Adrenal gland (tissue), 12 donors: ENCODE measurements around the gene OLFM1. TPM values are rescaled to one million over a fixed set of nuclear protein-coding genes. Genes with fewer than 3 reads are reported as not detected.

Experiments
- DNase-seq, 7 donors: peaks; one replicate each; pipeline ENCODE4 v3.0.0-alpha.2; 2019 to 2020
- H3K27ac ChIP-seq, 5 donors: fragments of 200-600 bp; sonication (generic) in 4 of 5; 1 replicate in 3 of 5; 2 replicates in 2 of 5; pipeline versions ENCODE4 v1.5.1 to v1.8.0; 2016 to 2020; ENCODE audit warnings: mild to moderate bottlenecking in 1 of 5
- H3K27me3 ChIP-seq: fragments of 200-600 bp; 2 replicates; pipeline ENCODE4 v1.8.0; 2021
- H3K36me3 ChIP-seq, 2 donors: fragments of 200-600 bp; replicated peaks in 1 of 2; 1 replicate in 1 of 2; 2 replicates in 1 of 2; pipeline versions ENCODE4 v1.5.1 to v1.8.0; 2018 to 2022
- H3K4me1 ChIP-seq, 2 donors: fragments of 200-600 bp; replicated peaks in 1 of 2; 1 replicate in 1 of 2; 2 replicates in 1 of 2; pipeline versions ENCODE4 v1.5.1 to v1.8.0; 2018 to 2021
- H3K4me3 ChIP-seq, 4 donors: fragments of 200-600 bp; sonication (generic) in 3 of 4; one replicate each; pipeline ENCODE4 v1.5.1; 2016 to 2018
- H3K9me3 ChIP-seq, 3 donors: fragments of 200-600 bp; sonication (generic) in 1 of 3; replicated peaks in 1 of 3; 1 replicate in 2 of 3; 2 replicates in 1 of 3; pipeline versions ENCODE4 v1.5.1 to v1.8.0; 2016 to 2021
- POLR2A ChIP-seq, 2 donors: fragments of 450-650 bp; IDR thresholded peaks; one replicate each; pipeline ENCODE4 v1.6.1; 2017; ENCODE audit warnings: antibody characterized with exemption in 2 of 2, mild to moderate bottlenecking in 2 of 2, moderate library complexity in 1 of 2
- WGBS, 4 donors: extraction: QIAGEN DNeasy Blood & Tissue Kit in 2 of 4; methylation state at CpG; one replicate each; pipeline versions ENCODE4 v1.1.5 to v1.1.7; 2013 to 2017; 5-methylcytosine and 5-hydroxymethylcytosine counted together
- intact Hi-C, 2 donors: fragments of 100-400 bp; cut with DNase I; formaldehyde crosslinking; loops; one replicate each; pipeline versions ENCODE4 v1.14.1 to v1.15.0; 2022 to 2023
- polyA plus RNA-seq, 3 donors: library from polyadenylated mRNA; stranded (reverse); fragments of 200-250 nt in 2 of 3; fragments of 350-450 nt in 1 of 3; fragmentation: Illumina TruSeq in 1 of 3; extraction: RNeasy Lipid Tissue Mini Kit (QIAGEN cat#74804) in 1 of 3; gene quantifications; one replicate each; pipeline ENCODE4 v1.2.3, GENCODE V29; 2013 to 2014
- total RNA-seq, 9 donors: library from RNA; depleted of rRNA in 4 of 9; stranded (reverse); fragments of >200 nt in 4 of 9; fragments of 120-200 nt in 1 of 9; fragmentation: NEBNext Ultra II Directional in 1 of 9; extraction: Animal tissue kit (Norgen Biotek cat#: 25700) in 1 of 9; gene quantifications; one replicate each; pipeline versions ENCODE4 v1.1.0 to v1.2.4, GENCODE V29; 2013 to 2023
- TF ChIP-seq, protein P1 (sequence below), 6 experiments: fragments of 450-650 bp in 4 of 6; fragments of 200-600 bp in 2 of 6; sonication (generic) in 1 of 6; IDR thresholded peaks; 1 replicate in 5 of 6; 2 replicates in 1 of 6; pipeline versions ENCODE4 v1.5.1 to v1.8.0; 2016 to 2021; ENCODE audit warnings: antibody characterized with exemption in 6 of 6, mild to moderate bottlenecking in 2 of 6, moderate library complexity in 1 of 6
- donor health status: healthy with polysubstance abuse.
- donor health status: Bipolar disorder and iron deficiency.
- donor health status: DM: yes; HTN: yes; CAD: no.
- donor health status: DM: no; HTN: no; CAD: no.
- donor health status: DM: no; HTN: no; CAD: no.
- donor health status: DM: yes; HTN: yes; CAD: no.

OLFM1 gene
- total and polyA plus RNA-seq, 12 donors = 2.5 to 48.0 (median 28.0) TPM

GRCh38 chr9:135088979-135089847, 1.7 kb downstream of the OLFM1 start:
- Histone ChIP-seq H3K4me1 (peaks cover 4 to 27% of the 10 kb centered on the region in 2 donors), H3K4me3 (peak overlapping the region in 1 of 4 donors; percentile 53), H3K27me3 (peaks cover 23% of the 10 kb centered on the region), H3K9me3 (no peaks in the 10 kb centered on the region), H3K36me3 (no peaks in the 10 kb centered on the region), H3K27ac (no peak overlapping the region)
- no peak for TF ChIP-seq POLR2A (IDR thresholded peaks at IDR 0.05)
- TF ChIP-seq, protein P1, sequence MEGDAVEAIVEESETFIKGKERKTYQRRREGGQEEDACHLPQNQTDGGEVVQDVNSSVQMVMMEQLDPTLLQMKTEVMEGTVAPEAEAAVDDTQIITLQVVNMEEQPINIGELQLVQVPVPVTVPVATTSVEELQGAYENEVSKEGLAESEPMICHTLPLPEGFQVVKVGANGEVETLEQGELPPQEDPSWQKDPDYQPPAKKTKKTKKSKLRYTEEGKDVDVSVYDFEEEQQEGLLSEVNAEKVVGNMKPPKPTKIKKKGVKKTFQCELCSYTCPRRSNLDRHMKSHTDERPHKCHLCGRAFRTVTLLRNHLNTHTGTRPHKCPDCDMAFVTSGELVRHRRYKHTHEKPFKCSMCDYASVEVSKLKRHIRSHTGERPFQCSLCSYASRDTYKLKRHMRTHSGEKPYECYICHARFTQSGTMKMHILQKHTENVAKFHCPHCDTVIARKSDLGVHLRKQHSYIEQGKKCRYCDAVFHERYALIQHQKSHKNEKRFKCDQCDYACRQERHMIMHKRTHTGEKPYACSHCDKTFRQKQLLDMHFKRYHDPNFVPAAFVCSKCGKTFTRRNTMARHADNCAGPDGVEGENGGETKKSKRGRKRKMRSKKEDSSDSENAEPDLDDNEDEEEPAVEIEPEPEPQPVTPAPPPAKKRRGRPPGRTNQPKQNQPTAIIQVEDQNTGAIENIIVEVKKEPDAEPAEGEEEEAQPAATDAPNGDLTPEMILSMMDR (IDR thresholded peaks at IDR 0.05) = no peak
- no peak for DNase-seq
- 49 to 54% (median 53%) methylated on average over 27 to 35 of the region's 35 CpGs for WGBS, 4 donors
- intact Hi-C loops = loop anchor here in 1 of 2 donors (5.0 kb wide), 2 partner anchors 253 to 323 kb away; no protein-coding TSS in a partner anchor

DNA sequence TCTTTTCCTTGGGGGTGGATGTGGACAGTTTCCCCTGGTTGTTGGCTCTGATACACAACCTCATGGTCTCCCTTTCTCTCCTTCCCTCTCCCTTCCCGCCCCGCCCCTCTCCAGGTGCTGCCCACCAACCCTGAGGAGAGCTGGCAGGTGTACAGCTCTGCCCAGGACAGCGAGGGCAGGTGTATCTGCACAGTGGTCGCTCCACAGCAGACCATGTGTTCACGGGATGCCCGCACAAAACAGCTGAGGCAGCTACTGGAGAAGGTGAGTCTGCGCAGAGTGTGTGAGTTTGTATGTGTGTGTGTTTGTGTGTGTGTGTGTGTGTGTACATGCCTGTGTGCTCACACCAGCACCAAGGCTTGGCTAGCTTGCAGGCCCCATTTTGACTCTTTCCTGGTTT, 2.6 kb downstream of the OLFM1 start:
- H3K27me3 ChIP-seq = peaks cover 23% of the 10 kb centered on the region
- no peak for DNase-seq
- intact Hi-C loops = no loop called here
- WGBS, 4 donors = 90 to 100% (median 95%) methylated on average over 2 to 7 of the region's 7 CpGs
- no peak overlapping the region for H3K27ac ChIP-seq
- H3K9me3 ChIP-seq = no peaks in the 10 kb centered on the region
- H3K4me3 ChIP-seq = no peak overlapping the region
- H3K4me1 ChIP-seq = peaks cover 4 to 27% of the 10 kb centered on the region in 2 donors
- no peaks in the 10 kb centered on the region for H3K36me3 ChIP-seq
- no peak for TF ChIP-seq POLR2A (IDR thresholded peaks at IDR 0.05)
- TF ChIP-seq, protein P1 (IDR thresholded peaks at IDR 0.05) = no peak

DNA sequence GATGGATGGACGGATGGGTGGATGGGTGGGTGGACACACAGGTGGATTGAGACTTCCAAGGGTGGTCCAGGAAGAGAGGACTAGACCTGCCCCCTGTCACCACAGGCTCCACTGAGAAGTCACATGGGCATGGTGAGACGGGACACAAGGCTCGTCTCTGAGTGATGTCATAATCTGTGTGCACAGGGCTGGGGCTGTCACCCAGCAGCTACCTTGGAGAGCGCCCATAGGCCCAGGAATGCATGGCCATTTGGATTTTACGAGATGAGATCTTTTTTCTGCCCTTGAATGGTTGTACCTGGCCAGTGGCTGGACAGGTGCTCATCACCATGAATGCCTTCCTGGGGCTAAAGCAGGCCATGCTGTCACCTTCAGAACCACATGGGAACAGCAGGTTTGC, 3.1 kb downstream of the OLFM1 start:
- TF ChIP-seq, protein P1 (IDR thresholded peaks at IDR 0.05) = no peak
- H3K36me3 ChIP-seq = no peaks in the 10 kb centered on the region
- WGBS, 4 donors = 73 to 92% (median 79%) methylated on average over 3 to 5 of the region's 5 CpGs
- no peaks in the 10 kb centered on the region for H3K9me3 ChIP-seq
- no peak overlapping the region for H3K4me3 ChIP-seq
- H3K27me3 ChIP-seq = peaks cover 23% of the 10 kb centered on the region
- peaks cover 4 to 25% of the 10 kb centered on the region in 2 donors for H3K4me1 ChIP-seq
- no peak for DNase-seq
- no peak overlapping the region for H3K27ac ChIP-seq
- intact Hi-C loops = no loop called here

DNA sequence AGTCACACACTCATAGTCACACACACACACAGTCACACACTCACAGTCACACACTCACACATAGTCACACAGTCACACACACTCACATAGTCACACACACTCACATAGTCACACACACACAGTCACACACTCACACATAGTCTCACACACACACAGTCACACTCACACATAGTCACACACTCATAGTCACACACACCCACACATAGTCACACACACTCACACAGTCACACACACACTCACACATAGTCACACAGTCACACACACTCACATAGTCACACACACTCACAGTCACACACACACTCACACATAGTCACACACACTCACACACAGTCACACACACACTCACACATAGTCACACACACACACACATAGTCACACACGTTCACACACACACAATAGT, 4.1 kb downstream of the OLFM1 start:
- intact Hi-C loops = no loop called here
- DNase-seq = no peak
- Histone ChIP-seq H3K27me3 (peaks cover 23% of the 10 kb centered on the region), H3K4me1 (peaks cover 4 to 17% of the 10 kb centered on the region in 2 donors), H3K36me3 (no peaks in the 10 kb centered on the region), H3K27ac (no peak overlapping the region), H3K9me3 (no peaks in the 10 kb centered on the region), H3K4me3 (no peak overlapping the region)
- TF ChIP-seq, protein P1 (IDR thresholded peaks at IDR 0.05) = no peak
- TF ChIP-seq POLR2A (IDR thresholded peaks at IDR 0.05) = no peak
- WGBS, 4 donors = 70 to 95% (median 89%) methylated on average over 1 of the region's 1 CpG
